Trophoblast cell (in vitro differentiated cells and primary cell): Measurements from ENCODE around the gene MXD4.

Experiments
- DNase-seq, 2 donors: peaks; one replicate each; pipeline ENCODE4 v3.0.0-alpha.2; 2016
- H2AFZ ChIP-seq: 2 replicates; pipeline ENCODE4 v1.6.1; 2013; ENCODE audit warnings: low read length, moderate library complexity, mild to moderate bottlenecking; ENCODE audit not compliant: insufficient read depth, poor library complexity
- H2AK5ac ChIP-seq: 2 replicates; pipeline ENCODE4 v1.6.1; 2013; ENCODE audit warnings: mild to moderate bottlenecking, low read length
- H2BK120ac ChIP-seq: 2 replicates; pipeline ENCODE4 v1.6.1; 2013; ENCODE audit warnings: low read length, mild to moderate bottlenecking, moderate library complexity; ENCODE audit not compliant: insufficient read depth, poor library complexity
- H2BK12ac ChIP-seq: 2 replicates; pipeline ENCODE4 v1.6.1; 2013; ENCODE audit warnings: mild to moderate bottlenecking, low read length, moderate library complexity
- H2BK5ac ChIP-seq: 2 replicates; pipeline ENCODE4 v1.6.1; 2013; ENCODE audit warnings: low read length, low read depth, moderate library complexity, mild to moderate bottlenecking; ENCODE audit not compliant: poor library complexity
- H3K14ac ChIP-seq: 2 replicates; pipeline ENCODE4 v1.6.1; 2013; ENCODE audit warnings: mild to moderate bottlenecking, low read length
- H3K18ac ChIP-seq: 2 replicates; pipeline ENCODE4 v1.6.1; 2013; ENCODE audit warnings: mild to moderate bottlenecking, low read length
- H3K23ac ChIP-seq: 2 replicates; pipeline ENCODE4 v1.6.1; 2013; ENCODE audit warnings: low read length
- H3K27ac ChIP-seq: 2 replicates; pipeline ENCODE4 v1.5.1; 2013; ENCODE audit warnings: low read depth, mild to moderate bottlenecking, inconsistent platforms, low read length, moderate library complexity
- H3K27me3 ChIP-seq: 2 replicates; pipeline ENCODE4 v1.6.1; 2013; ENCODE audit warnings: inconsistent platforms, mild to moderate bottlenecking, low read length, moderate library complexity; ENCODE audit not compliant: insufficient read depth
- H3K36me3 ChIP-seq, 2 experiments: 1 replicate in 1 of 2; 2 replicates in 1 of 2; pipeline ENCODE4 v1.6.1; 2013; ENCODE audit warnings: low read length in 2 of 2, mild to moderate bottlenecking in 2 of 2, moderate library complexity in 1 of 2; ENCODE audit not compliant: insufficient read depth in 2 of 2, control insufficient read depth in 1 of 2
- H3K4ac ChIP-seq: 2 replicates; pipeline ENCODE4 v1.6.1; 2013; ENCODE audit warnings: low read depth, mild to moderate bottlenecking, low read length, moderate library complexity
- H3K4me1 ChIP-seq, 2 experiments: 1 replicate in 1 of 2; 2 replicates in 1 of 2; pipeline ENCODE4 v1.6.1; 2013; ENCODE audit warnings: low read length in 2 of 2, mild to moderate bottlenecking in 2 of 2, moderate library complexity in 1 of 2; ENCODE audit not compliant: insufficient read depth in 2 of 2, control insufficient read depth in 1 of 2
- H3K4me2 ChIP-seq: 2 replicates; pipeline ENCODE4 v1.6.1; 2013; ENCODE audit warnings: inconsistent platforms, mild to moderate bottlenecking, low read length, moderate library complexity
- H3K4me3 ChIP-seq: 2 replicates; pipeline ENCODE4 v1.5.1; 2013; ENCODE audit warnings: mild to moderate bottlenecking, low read depth, low read length, inconsistent platforms
- H3K79me1 ChIP-seq: one replicate; pipeline ENCODE4 v1.6.1; 2013; ENCODE audit warnings: low read length
- H3K79me2 ChIP-seq: 2 replicates; pipeline ENCODE4 v1.6.1; 2013; ENCODE audit warnings: low read length, mild to moderate bottlenecking; ENCODE audit not compliant: control insufficient read depth, insufficient read depth, poor library complexity
- H3K9ac ChIP-seq: 2 replicates; pipeline ENCODE4 v1.6.1; 2013; ENCODE audit warnings: mild to moderate bottlenecking, low read length
- H3K9me3 ChIP-seq: 2 replicates; pipeline ENCODE4 v1.6.1; 2013; ENCODE audit warnings: low read depth, mild to moderate bottlenecking, control low read depth, inconsistent platforms, low read length; ENCODE audit not compliant: insufficient read depth
- H4K12ac ChIP-seq: 2 replicates; pipeline ENCODE4 v1.6.1; 2013; ENCODE audit warnings: low read depth, mild to moderate bottlenecking, low read length, moderate library complexity
- H4K8ac ChIP-seq: 2 replicates; pipeline ENCODE4 v1.6.1; 2013; ENCODE audit warnings: low read depth, mild to moderate bottlenecking, low read length, moderate library complexity
- H4K91ac ChIP-seq: one replicate; pipeline ENCODE4 v1.6.1; 2013; ENCODE audit warnings: low read depth, mild to moderate bottlenecking, low read length, moderate library complexity
- WGBS: extraction: QIAGEN DNeasy Blood & Tissue Kit; methylation state at CpG from one replicate; pipeline ENCODE4 v1.1.7; 2013; ENCODE audit warnings: missing lambda C conversion rate; ENCODE audit not compliant: insufficient read length, insufficient coverage; ENCODE audit errors: extremely low coverage; 5-methylcytosine and 5-hydroxymethylcytosine counted together

Gene MXD4

DNA sequence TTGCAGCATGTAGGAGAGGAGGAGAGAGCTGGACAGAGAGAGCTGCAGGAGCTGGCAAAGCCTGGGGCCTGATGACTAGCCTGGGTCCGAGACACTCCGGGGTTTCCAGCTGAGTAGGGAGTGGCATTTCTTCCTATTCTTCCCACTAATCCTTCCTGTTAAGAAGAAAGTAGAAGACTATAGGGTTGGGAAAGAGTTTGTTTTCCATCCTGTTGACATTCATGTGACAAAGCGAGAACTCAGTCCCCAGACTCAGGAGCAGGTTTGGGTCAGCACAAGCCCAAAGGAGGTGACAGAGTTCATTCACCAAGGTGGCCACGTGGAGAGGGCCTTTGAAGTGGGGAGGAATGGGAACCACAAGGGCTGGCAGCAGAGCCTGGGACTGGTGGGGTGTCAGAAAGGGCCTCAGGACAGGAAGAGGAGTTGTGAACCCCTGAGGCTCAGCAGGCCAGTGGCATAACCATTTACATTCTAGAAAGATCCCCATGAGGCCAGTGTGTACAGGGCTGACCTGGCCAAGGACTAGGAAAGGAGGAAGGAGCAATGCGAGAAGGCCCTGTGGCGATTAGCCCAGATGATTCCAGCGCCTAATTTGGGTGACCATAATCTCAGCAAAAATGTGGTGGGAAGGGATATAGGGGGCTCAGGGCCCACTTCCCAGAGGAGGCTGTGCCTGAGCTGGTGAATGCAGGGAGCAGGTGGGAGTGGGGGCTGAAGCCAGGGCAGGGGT is 16.7 kb downstream of the MXD4 start:
- no peak overlapping the region for H3K4me3 ChIP-seq
- H2AK5ac ChIP-seq, result no peak overlapping the region
- H3K79me2 ChIP-seq, result peaks cover 5% of the 10 kb centered on the region
- H2BK5ac ChIP-seq, result no peak overlapping the region
- no peak overlapping the region for H3K9ac ChIP-seq
- H4K12ac ChIP-seq, result no peak overlapping the region
- peaks cover 4% of the 10 kb centered on the region for H3K9me3 ChIP-seq
- no peak overlapping the region for H3K27ac ChIP-seq
- H3K14ac ChIP-seq, result no peak overlapping the region
- DNase-seq, result no peak
- H3K36me3 ChIP-seq, result peaks cover 19 to 21% of the 10 kb centered on the region in 2 experiments
- H3K4me1 ChIP-seq, result no peaks in the 10 kb centered on the region
- no peak overlapping the region for H3K4me2 ChIP-seq
- WGBS, result no CpG with 5 or more reads among the region's 7 CpGs
- no peaks in the 10 kb centered on the region for H3K27me3 ChIP-seq
- no peak overlapping the region for H2AFZ ChIP-seq
- H2BK12ac ChIP-seq, result no peak overlapping the region
- H4K8ac ChIP-seq, result no peak overlapping the region
- H4K91ac ChIP-seq, result no peak overlapping the region
- no peak overlapping the region for H2BK120ac ChIP-seq
- no peak overlapping the region for H3K4ac ChIP-seq
- peaks cover 8% of the 10 kb centered on the region for H3K79me1 ChIP-seq
- no peak overlapping the region for H3K18ac ChIP-seq
- H3K23ac ChIP-seq, result no peak overlapping the region

DNA sequence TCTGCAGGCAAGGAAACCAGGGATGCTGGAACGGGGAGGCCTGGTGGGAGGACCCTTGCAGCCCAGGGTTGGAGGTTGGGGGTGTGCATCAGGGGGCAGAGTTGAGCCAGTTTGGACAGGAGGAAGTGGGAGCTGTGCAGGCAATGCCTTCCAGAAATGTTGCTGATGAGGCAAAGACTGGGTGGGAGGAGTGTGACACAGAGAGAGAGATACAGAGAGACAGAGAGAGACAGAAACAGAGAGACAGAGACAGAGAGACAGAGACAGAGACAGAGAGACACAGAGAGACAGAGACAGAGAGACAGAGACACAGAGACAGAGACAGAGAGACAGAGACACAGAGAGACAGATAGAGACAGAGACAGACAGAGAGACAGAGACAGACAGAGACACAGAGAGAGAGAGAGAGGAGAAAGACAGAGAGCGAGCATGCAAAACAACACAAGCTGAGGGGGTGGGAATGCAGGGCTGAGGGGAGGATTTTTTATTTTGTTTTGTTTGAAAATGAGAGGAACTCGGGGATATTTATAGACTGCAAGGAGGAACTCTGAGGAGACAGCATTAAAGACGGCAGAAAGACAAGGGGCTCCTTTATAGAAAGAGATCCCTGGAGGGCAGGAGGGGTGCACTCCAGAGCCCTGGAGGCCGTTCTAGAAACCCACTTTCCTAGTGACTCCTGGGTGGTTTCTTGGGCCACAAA is 18.1 kb downstream of the MXD4 start:
- Histone ChIP-seq H3K27ac (no peak overlapping the region), H3K4me2 (no peak overlapping the region), H3K36me3 (peaks cover 7 to 9% of the 10 kb centered on the region in 2 experiments), H4K91ac (no peak overlapping the region), H2AK5ac (no peak overlapping the region), H3K9me3 (peaks cover 2% of the 10 kb centered on the region), H2BK5ac (no peak overlapping the region), H3K4ac (no peak overlapping the region), H4K12ac (no peak overlapping the region), H2BK120ac (no peak overlapping the region), H3K14ac (no peak overlapping the region), H3K4me3 (peak overlapping the region; percentile 28), H3K23ac (no peak overlapping the region), H3K18ac (no peak overlapping the region), H2BK12ac (no peak overlapping the region), H3K79me1 (peaks cover 8% of the 10 kb centered on the region), H2AFZ (no peak overlapping the region), H3K27me3 (no peaks in the 10 kb centered on the region), H3K79me2 (peaks cover 5% of the 10 kb centered on the region), H4K8ac (no peak overlapping the region), H3K4me1 (no peaks in the 10 kb centered on the region), H3K9ac (no peak overlapping the region)
- DNase-seq, result peak in 1 of 2 donors; percentile 31
- WGBS, result no CpG with 5 or more reads among the region's 5 CpGs

DNA sequence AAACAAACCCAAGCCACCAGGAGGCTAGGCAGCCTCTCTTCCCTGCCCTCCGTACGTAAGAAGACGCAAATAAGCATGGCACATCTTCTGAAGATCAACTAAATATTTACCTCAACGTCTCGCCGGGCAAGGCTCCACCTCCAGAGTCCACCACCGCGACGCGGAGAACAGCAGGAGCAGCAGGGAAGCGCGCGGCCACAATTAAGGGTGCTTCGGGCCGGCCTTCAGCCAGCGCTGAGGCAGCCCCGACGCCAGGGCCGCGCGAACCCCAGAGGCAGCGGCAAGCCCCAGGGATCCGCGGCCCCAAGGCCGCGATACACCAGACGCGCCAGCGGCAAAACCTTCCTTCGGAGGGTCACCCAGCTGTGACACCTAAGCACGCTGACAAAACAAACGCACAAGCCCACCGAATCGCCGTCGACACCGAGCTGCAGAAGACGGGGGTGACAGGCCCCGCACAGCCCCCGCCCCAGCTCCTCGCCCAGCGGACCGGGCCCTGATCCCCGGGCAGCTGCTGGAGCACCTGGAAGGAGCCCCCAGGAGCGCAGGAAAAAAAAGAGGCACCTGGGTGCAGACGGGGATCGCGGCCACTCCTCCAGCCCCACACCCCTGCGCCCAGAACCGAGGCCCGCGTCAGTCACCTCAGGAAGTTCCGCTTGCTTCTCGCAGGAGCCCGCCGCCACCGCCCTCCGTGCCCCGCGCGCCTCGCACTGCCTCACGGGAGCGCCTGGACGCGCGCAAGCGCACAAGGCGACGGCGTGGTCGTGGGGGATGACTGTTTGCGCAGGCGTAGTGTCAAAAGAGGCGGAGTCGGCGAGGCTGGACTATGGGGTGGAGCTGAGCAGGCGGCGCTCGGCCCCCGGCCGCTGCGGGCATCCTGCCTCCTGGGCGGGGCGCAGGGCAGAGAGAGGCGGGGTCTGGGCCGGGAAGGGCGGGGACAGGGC is 20.2 kb downstream of the MXD4 start, which contains the start of the genes HAUS3 and POLN:
Gene HAUS3 (minus strand): TSS at position 712 of the 944 bp plus-strand sequence. CDS start 1,175 bp downstream, outside the sequence.
Gene POLN (minus strand): TSS at position 712 of the 944 bp plus-strand sequence. CDS start 12,890 bp downstream, outside the sequence.
- Histone ChIP-seq H3K4ac (peak within 1 kb of the TSS; percentile 46), H3K36me3 (peaks cover 0 to 5% of the 10 kb centered on the region in 2 experiments), H4K12ac (peak within 1 kb of the TSS; percentile 34), H4K8ac (peak within 1 kb of the TSS; percentile 81), H3K23ac (no peak within 1 kb of the TSS), H3K9ac (peak within 1 kb of the TSS; percentile 79), H3K79me2 (peaks cover 5% of the 10 kb centered on the region), H2BK120ac (peak within 1 kb of the TSS; percentile 19), H2AFZ (peak within 1 kb of the TSS; percentile 97), H2BK5ac (peak within 1 kb of the TSS; percentile 25), H3K27ac (no peak within 1 kb of the TSS), H3K27me3 (no peaks in the 10 kb centered on the region), H3K9me3 (no peaks in the 10 kb centered on the region), H3K14ac (peak within 1 kb of the TSS; percentile 28), H4K91ac (peak within 1 kb of the TSS; percentile 8), H2BK12ac (no peak within 1 kb of the TSS), H3K4me2 (peak within 1 kb of the TSS; percentile 68), H3K79me1 (peaks cover 8% of the 10 kb centered on the region), H3K4me1 (no peaks in the 10 kb centered on the region), H3K18ac (peak within 1 kb of the TSS; percentile 54), H2AK5ac (peak within 1 kb of the TSS; percentile 3), H3K4me3 (peak within 1 kb of the TSS; percentile 79)
- DNase-seq, result peak; percentile 97 to 99
- no CpG with 5 or more reads among the region's 88 CpGs for WGBS

DNA sequence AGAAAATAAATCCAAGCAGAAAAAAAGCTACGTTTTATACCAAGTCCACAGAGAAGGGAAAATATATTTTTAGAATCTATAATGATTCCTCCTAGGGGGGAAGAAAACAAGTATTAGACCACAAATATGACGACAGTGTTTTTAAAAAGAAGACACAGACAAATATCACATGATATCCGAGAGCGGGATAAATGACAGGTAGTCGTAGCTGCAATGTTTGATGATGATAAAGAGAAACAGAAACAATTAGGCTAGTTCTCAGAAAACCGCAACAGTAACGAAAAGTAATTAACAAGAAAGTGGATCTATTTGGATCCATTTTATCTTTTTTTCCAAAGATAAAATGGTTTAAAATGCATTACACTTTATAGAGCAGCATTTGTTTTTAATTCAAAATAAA is 20.9 kb downstream of the MXD4 start:
- H3K27me3 ChIP-seq, result no peaks in the 10 kb centered on the region
- no peak overlapping the region for H2BK120ac ChIP-seq
- H4K12ac ChIP-seq, result no peak overlapping the region
- no peak overlapping the region for H3K18ac ChIP-seq
- H2BK12ac ChIP-seq, result no peak overlapping the region
- no peak overlapping the region for H3K14ac ChIP-seq
- no peak overlapping the region for H3K27ac ChIP-seq
- no peak overlapping the region for H3K23ac ChIP-seq
- peak overlapping the region; percentile 79 for H3K4me3 ChIP-seq
- no CpG with 5 or more reads among the region's 7 CpGs for WGBS
- H4K91ac ChIP-seq, result no peak overlapping the region
- H3K4ac ChIP-seq, result no peak overlapping the region
- no peak overlapping the region for H2AK5ac ChIP-seq
- no peak for DNase-seq
- peaks cover 8% of the 10 kb centered on the region for H3K79me1 ChIP-seq
- no peak overlapping the region for H4K8ac ChIP-seq
- H3K4me1 ChIP-seq, result no peaks in the 10 kb centered on the region
- peaks cover 5% of the 10 kb centered on the region for H3K79me2 ChIP-seq
- H3K9ac ChIP-seq, result peak overlapping the region; percentile 79
- H3K9me3 ChIP-seq, result no peaks in the 10 kb centered on the region
- no peak overlapping the region for H2BK5ac ChIP-seq
- H2AFZ ChIP-seq, result no peak overlapping the region
- H3K4me2 ChIP-seq, result peak overlapping the region; percentile 68
- H3K36me3 ChIP-seq, result peaks cover 2 to 5% of the 10 kb centered on the region in 2 experiments
